ENCODE data around the gene LCN2.

GRCh38 chr9:128191406-128192046 lies 42.3 kb downstream of the LCN2 start, which contains the start of gene CIZ1:
- TF ChIP-seq EZH2 (IDR thresholded peaks at IDR 0.05) (no peak), POLR2AphosphoS5 (IDR thresholded peaks at IDR 0.05; ENCODE audit: borderline replicate concordance, low read depth, low read length) (no peak; the same call in 1 of the 2 replicates), FOXP2 (optimal IDR thresholded peaks at IDR 0.05; ENCODE audit: control extremely low read depth, extremely low read length, insufficient read depth) (no peak)

Data from SK-N-MC (cell line).